Measurements from ENCODE around the gene TOLLIP.

Gene TOLLIP

DNA sequence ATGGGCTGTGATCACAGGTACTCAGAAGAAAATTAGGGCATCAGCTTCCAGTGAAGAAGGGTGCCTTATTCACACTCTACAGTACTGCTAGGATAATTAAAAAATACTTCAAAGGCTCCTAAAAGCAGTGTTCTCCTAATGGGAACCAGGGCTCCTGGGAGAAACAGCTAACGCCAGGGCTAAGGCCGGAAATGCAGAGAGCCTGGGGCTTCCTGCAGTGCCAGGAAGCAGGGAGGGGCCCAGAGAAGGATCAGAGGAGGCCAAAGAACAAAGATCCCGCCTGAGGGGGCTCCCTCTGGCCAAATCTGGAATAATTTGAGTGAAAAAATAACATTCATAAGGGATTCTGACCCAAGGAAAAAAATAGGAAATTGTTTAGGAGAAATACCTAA, 27.5 kb downstream of the TOLLIP start:
- no peaks in the 10 kb centered on the region for H3K9me3 ChIP-seq (ENCODE audit: control insufficient read depth, insufficient read depth, low read depth, low read length)
- H3K4me3 ChIP-seq (ENCODE audit: low read depth, low read length) = no peak overlapping the region
- CTCF ChIA-PET = interaction anchor here (0.5 kb wide), 1 partner anchor 15 kb away, joined by 3 read pairs; no protein-coding TSS in a partner anchor
- POLR2A ChIA-PET = no interaction called here
- no peak overlapping the region for H3K27ac ChIP-seq (ENCODE audit: extremely low read depth, low read depth, low read length)
- TF ChIP-seq PRDM1 (tag by site-specific recombination; IDR thresholded peaks at IDR 0.05) (no peak), WT1 (tag by site-specific recombination; IDR thresholded peaks at IDR 0.05) (no peak), SP3 (tag by site-specific recombination; IDR thresholded peaks at IDR 0.05) (no peak), ZNF121 (tag by site-specific recombination; IDR thresholded peaks at IDR 0.05) (no peak), ZNF571 (tag by site-specific recombination; IDR thresholded peaks at IDR 0.05) (no peak), TCF7L2 (IDR thresholded peaks at IDR 0.05; ENCODE audit: borderline replicate concordance, low read depth, low read length) (no peak), ZNF23 (tag by site-specific recombination; IDR thresholded peaks at IDR 0.05; ENCODE audit: borderline replicate concordance) (no peak), ZNF2 (tag by site-specific recombination; IDR thresholded peaks at IDR 0.05) (no peak), KLF8 (tag by site-specific recombination; IDR thresholded peaks at IDR 0.05) (no peak), ZNF830 (tag by site-specific recombination; IDR thresholded peaks at IDR 0.05; ENCODE audit: low read depth) (no peak), EGR2 (tag by site-specific recombination; IDR thresholded peaks at IDR 0.05; ENCODE audit: low read depth) (no peak)
- TF ChIP-seq, protein P1, sequence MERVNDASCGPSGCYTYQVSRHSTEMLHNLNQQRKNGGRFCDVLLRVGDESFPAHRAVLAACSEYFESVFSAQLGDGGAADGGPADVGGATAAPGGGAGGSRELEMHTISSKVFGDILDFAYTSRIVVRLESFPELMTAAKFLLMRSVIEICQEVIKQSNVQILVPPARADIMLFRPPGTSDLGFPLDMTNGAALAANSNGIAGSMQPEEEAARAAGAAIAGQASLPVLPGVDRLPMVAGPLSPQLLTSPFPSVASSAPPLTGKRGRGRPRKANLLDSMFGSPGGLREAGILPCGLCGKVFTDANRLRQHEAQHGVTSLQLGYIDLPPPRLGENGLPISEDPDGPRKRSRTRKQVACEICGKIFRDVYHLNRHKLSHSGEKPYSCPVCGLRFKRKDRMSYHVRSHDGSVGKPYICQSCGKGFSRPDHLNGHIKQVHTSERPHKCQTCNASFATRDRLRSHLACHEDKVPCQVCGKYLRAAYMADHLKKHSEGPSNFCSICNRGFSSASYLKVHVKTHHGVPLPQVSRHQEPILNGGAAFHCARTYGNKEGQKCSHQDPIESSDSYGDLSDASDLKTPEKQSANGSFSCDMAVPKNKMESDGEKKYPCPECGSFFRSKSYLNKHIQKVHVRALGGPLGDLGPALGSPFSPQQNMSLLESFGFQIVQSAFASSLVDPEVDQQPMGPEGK (tag by site-specific recombination; IDR thresholded peaks at IDR 0.05) = no peak
- TF ChIP-seq, protein P2, sequence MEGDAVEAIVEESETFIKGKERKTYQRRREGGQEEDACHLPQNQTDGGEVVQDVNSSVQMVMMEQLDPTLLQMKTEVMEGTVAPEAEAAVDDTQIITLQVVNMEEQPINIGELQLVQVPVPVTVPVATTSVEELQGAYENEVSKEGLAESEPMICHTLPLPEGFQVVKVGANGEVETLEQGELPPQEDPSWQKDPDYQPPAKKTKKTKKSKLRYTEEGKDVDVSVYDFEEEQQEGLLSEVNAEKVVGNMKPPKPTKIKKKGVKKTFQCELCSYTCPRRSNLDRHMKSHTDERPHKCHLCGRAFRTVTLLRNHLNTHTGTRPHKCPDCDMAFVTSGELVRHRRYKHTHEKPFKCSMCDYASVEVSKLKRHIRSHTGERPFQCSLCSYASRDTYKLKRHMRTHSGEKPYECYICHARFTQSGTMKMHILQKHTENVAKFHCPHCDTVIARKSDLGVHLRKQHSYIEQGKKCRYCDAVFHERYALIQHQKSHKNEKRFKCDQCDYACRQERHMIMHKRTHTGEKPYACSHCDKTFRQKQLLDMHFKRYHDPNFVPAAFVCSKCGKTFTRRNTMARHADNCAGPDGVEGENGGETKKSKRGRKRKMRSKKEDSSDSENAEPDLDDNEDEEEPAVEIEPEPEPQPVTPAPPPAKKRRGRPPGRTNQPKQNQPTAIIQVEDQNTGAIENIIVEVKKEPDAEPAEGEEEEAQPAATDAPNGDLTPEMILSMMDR (tag by site-specific recombination; IDR thresholded peaks at IDR 0.05) = no peak
- TF ChIP-seq, protein P3, sequence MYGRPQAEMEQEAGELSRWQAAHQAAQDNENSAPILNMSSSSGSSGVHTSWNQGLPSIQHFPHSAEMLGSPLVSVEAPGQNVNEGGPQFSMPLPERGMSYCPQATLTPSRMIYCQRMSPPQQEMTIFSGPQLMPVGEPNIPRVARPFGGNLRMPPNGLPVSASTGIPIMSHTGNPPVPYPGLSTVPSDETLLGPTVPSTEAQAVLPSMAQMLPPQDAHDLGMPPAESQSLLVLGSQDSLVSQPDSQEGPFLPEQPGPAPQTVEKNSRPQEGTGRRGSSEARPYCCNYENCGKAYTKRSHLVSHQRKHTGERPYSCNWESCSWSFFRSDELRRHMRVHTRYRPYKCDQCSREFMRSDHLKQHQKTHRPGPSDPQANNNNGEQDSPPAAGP (tag by site-specific recombination; IDR thresholded peaks at IDR 0.05) = no peak
- H3K4me1 ChIP-seq (ENCODE audit: control insufficient read depth, insufficient read depth, low read length) = no peaks in the 10 kb centered on the region
- peaks cover 0 to 89% of the 10 kb centered on the region in 2 experiments; a peak in 1 of 3 replicates for H3K36me3 ChIP-seq (ENCODE audit: control insufficient read depth in 2 of 2, insufficient read depth in 1 of 2, low read length in 2 of 2)

DNA sequence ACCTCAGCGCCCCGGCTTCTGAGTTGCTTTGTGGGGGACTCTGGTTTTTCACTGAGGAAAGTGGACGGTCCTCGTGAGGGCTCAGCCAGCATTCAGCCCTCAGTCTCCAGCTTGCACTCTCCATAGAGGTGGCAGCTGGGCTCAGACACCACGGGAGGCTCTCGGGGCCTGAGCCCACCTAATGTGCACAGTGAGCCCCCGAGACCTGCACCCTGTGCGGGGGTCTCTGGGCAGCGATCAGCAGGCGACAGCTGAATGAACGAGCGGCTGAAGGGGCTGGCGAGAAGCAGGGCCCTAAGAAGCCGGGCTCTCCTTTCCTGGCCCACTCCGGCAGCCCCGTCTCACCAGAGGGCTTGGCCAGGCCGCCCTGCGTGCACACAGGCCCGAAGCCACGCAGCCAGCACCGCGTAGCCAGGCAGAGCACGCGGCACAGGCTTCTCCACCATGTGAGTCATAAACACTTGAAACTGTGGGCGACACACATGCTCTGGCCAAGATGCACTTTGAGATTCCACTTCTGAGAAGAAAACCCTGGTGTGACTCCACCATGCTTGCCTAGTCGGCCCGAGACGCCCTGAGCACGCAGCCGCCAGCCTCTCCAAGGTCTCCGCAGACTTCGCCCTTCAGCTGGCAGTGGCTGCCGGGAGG, 28.0 kb downstream of the TOLLIP start:
- ChIA-PET CTCF (interaction anchor here (0.5 kb wide), 1 partner anchor 15 kb away, joined by 3 read pairs; no protein-coding TSS in a partner anchor), POLR2A (no interaction called here)
- TF ChIP-seq ZNF830 (tag by site-specific recombination; IDR thresholded peaks at IDR 0.05; ENCODE audit: low read depth) (no peak), SP2 (tag by site-specific recombination; IDR thresholded peaks at IDR 0.05) (no peak), ZBTB48 (tag by site-specific recombination; IDR thresholded peaks at IDR 0.05) (no peak), OVOL3 (tag by site-specific recombination; IDR thresholded peaks at IDR 0.05) (no peak), ZNF157 (tag by site-specific recombination; IDR thresholded peaks at IDR 0.05) (no peak), ZNF416 (tag by site-specific recombination; IDR thresholded peaks at IDR 0.05) (no peak), ZBTB7A (tag by site-specific recombination; IDR thresholded peaks at IDR 0.05; ENCODE audit: low read depth) (no peak), ZNF341 (tag by site-specific recombination; IDR thresholded peaks at IDR 0.05; ENCODE audit: low read depth) (no peak), ZFP41 (tag by site-specific recombination; IDR thresholded peaks at IDR 0.05; ENCODE audit: borderline replicate concordance) (no peak), ZNF473 (tag by site-specific recombination; IDR thresholded peaks at IDR 0.05) (no peak), ZNF266 (tag by site-specific recombination; IDR thresholded peaks at IDR 0.05; ENCODE audit: low read depth) (no peak), ZNF48 (tag by site-specific recombination; IDR thresholded peaks at IDR 0.05) (no peak), MYNN (tag by site-specific recombination; IDR thresholded peaks at IDR 0.05; ENCODE audit: borderline replicate concordance) (no peak)
- TF ChIP-seq, protein P4, sequence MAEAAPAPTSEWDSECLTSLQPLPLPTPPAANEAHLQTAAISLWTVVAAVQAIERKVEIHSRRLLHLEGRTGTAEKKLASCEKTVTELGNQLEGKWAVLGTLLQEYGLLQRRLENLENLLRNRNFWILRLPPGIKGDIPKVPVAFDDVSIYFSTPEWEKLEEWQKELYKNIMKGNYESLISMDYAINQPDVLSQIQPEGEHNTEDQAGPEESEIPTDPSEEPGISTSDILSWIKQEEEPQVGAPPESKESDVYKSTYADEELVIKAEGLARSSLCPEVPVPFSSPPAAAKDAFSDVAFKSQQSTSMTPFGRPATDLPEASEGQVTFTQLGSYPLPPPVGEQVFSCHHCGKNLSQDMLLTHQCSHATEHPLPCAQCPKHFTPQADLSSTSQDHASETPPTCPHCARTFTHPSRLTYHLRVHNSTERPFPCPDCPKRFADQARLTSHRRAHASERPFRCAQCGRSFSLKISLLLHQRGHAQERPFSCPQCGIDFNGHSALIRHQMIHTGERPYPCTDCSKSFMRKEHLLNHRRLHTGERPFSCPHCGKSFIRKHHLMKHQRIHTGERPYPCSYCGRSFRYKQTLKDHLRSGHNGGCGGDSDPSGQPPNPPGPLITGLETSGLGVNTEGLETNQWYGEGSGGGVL (tag by site-specific recombination; IDR thresholded peaks at IDR 0.05) = no peak
- TF ChIP-seq, protein P5, sequence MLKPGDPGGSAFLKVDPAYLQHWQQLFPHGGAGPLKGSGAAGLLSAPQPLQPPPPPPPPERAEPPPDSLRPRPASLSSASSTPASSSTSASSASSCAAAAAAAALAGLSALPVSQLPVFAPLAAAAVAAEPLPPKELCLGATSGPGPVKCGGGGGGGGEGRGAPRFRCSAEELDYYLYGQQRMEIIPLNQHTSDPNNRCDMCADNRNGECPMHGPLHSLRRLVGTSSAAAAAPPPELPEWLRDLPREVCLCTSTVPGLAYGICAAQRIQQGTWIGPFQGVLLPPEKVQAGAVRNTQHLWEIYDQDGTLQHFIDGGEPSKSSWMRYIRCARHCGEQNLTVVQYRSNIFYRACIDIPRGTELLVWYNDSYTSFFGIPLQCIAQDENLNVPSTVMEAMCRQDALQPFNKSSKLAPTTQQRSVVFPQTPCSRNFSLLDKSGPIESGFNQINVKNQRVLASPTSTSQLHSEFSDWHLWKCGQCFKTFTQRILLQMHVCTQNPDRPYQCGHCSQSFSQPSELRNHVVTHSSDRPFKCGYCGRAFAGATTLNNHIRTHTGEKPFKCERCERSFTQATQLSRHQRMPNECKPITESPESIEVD (tag by site-specific recombination; IDR thresholded peaks at IDR 0.05) = no peak

More for the DNA sequence above, 28.0 kb downstream of the TOLLIP start:
- H3K27ac ChIP-seq (ENCODE audit: extremely low read depth, low read depth, low read length) = no peak overlapping the region
- no peaks in the 10 kb centered on the region for H3K4me1 ChIP-seq (ENCODE audit: control insufficient read depth, insufficient read depth, low read length)
- no peak overlapping the region for H3K4me3 ChIP-seq (ENCODE audit: low read depth, low read length)
- no peaks in the 10 kb centered on the region for H3K9me3 ChIP-seq (ENCODE audit: control insufficient read depth, insufficient read depth, low read depth, low read length)
- H3K36me3 ChIP-seq (ENCODE audit: control insufficient read depth in 2 of 2, insufficient read depth in 1 of 2, low read length in 2 of 2) = peaks cover 0 to 89% of the 10 kb centered on the region in 2 experiments; a peak in 1 of 3 replicates

All from HEK293 (cell line).